Progenitor cell of endocrine pancreas (in vitro differentiated cells): ENCODE measurements around the gene IFT122. TPM values are rescaled to one million over a fixed set of nuclear protein-coding genes. Genes with fewer than 3 reads are reported as not detected.
"Not testable (repeated sequence)": the region's sequence is repeated elsewhere in the genome, so short reads cannot be mapped to it uniquely, and the experiment has no call there.

Experiments
- DNase-seq: peaks from one replicate; pipeline ENCODE4 v3.0.0; 2021; ENCODE audit warnings: low spot score; ENCODE audit not compliant: unreplicated experiment
- H3K27ac Mint-ChIP-seq: 2 replicates; pipeline ENCODE4 v1.8.0; 2021; ENCODE audit warnings: mild to moderate bottlenecking, moderate library complexity, mixed read lengths
- H3K27me3 Mint-ChIP-seq: 2 replicates; pipeline ENCODE4 v1.8.0; 2021; ENCODE audit warnings: mixed read lengths
- H3K36me3 Mint-ChIP-seq: 2 replicates; pipeline ENCODE4 v1.8.0; 2022; ENCODE audit warnings: mixed read lengths; ENCODE audit not compliant: insufficient read depth
- H3K4me1 Mint-ChIP-seq: 2 replicates; pipeline ENCODE4 v1.8.0; 2021; ENCODE audit warnings: low read depth, mixed read lengths
- H3K4me3 Mint-ChIP-seq: 2 replicates; pipeline ENCODE4 v1.8.0; 2021; ENCODE audit warnings: low read depth, mild to moderate bottlenecking, moderate library complexity, mixed read lengths
- H3K9me3 Mint-ChIP-seq: 2 replicates; pipeline ENCODE4 v1.8.0; 2021; ENCODE audit warnings: low read depth, mixed read lengths
- total RNA-seq: library from RNA; stranded (reverse); gene quantifications from 2 replicates; pipeline ENCODE4 v1.2.1, GENCODE V29; 2021
- TF ChIP-seq, protein P1 (sequence below): fragments of 200-600 bp; sonication (generic); IDR thresholded peaks from one replicate; pipeline ENCODE4 v1.5.0; 2021; ENCODE audit warnings: antibody characterized with exemption, mild to moderate bottlenecking; ENCODE audit not compliant: unreplicated experiment

IFT122 gene
- total RNA-seq, 1 donor from 2014 or later, result 75.6 TPM

DNA sequence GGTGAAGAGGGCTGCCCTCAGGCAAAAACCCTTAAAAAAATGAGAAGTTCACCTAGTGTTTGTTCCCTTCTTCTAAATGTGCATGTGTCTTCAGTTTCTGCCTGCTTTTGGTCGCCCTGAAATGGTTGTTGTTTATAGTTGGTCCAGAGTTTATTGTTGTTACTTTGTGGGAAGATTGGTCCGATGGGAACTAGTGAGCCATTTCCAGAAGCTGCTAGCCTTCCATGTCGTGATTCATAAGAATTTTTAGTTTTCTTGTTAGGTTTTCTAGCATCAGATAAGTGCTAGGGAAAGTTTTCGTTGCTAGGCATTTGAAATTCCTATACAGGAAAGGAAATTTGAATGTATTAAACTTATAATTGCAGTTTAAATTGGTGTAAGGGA lies 33.7 kb downstream of the IFT122 start:
- TF ChIP-seq, protein P1, sequence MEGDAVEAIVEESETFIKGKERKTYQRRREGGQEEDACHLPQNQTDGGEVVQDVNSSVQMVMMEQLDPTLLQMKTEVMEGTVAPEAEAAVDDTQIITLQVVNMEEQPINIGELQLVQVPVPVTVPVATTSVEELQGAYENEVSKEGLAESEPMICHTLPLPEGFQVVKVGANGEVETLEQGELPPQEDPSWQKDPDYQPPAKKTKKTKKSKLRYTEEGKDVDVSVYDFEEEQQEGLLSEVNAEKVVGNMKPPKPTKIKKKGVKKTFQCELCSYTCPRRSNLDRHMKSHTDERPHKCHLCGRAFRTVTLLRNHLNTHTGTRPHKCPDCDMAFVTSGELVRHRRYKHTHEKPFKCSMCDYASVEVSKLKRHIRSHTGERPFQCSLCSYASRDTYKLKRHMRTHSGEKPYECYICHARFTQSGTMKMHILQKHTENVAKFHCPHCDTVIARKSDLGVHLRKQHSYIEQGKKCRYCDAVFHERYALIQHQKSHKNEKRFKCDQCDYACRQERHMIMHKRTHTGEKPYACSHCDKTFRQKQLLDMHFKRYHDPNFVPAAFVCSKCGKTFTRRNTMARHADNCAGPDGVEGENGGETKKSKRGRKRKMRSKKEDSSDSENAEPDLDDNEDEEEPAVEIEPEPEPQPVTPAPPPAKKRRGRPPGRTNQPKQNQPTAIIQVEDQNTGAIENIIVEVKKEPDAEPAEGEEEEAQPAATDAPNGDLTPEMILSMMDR, result no peak
- no peak for DNase-seq
- no peaks in the 10 kb centered on the region for H3K9me3 Mint-ChIP-seq
- H3K27ac Mint-ChIP-seq, result no peak overlapping the region
- no peak overlapping the region for H3K4me3 Mint-ChIP-seq
- H3K36me3 Mint-ChIP-seq, result peaks cover 24% of the 10 kb centered on the region
- no peaks in the 10 kb centered on the region for H3K27me3 Mint-ChIP-seq
- no peaks in the 10 kb centered on the region for H3K4me1 Mint-ChIP-seq

DNA sequence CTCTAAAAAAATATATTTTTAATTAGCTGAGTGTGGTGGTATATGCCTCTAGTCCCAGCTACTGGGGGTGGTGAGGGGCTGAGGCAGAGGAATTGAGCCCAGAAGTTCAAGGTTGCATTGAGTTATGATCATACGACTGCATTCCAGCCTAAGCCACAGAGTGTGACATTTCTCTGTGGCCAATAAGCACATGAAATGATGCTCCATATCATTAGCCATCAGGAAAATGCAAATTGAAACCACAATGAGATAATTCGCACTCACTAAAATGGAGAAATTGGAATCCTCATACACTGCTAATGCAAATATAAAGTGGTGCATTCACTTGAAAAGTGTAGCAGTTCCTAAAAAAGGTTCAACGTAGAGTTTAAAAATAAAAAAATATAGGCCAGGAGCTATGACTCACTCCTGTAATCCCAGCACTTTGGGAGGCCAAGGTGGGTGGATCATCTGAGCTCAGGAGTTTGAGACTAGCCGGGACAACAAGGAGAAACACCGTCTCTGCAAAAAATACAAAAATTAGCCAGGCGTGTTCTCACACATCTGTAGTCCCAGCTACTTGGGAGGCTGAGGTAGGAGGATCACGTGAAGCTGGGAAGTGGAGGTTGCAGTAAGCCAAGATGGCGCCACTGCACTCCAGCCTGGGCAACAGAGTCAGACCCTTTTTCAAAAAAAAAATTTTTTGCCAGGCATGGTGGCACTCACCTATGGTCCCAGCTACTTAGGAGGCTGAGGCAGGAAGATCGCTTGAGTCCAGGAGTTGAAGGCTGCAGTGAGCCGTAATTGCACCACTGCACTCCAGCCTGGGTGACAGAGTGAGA lies 35.2 kb downstream of the IFT122 start:
- peaks cover 24% of the 10 kb centered on the region for H3K36me3 Mint-ChIP-seq
- H3K4me3 Mint-ChIP-seq, result no peak overlapping the region
- no peaks in the 10 kb centered on the region for H3K27me3 Mint-ChIP-seq
- H3K9me3 Mint-ChIP-seq, result no peaks in the 10 kb centered on the region
- H3K4me1 Mint-ChIP-seq, result no peaks in the 10 kb centered on the region
- TF ChIP-seq, protein P1, result no peak
- no peak overlapping the region for H3K27ac Mint-ChIP-seq
- DNase-seq, result no peak

DNA sequence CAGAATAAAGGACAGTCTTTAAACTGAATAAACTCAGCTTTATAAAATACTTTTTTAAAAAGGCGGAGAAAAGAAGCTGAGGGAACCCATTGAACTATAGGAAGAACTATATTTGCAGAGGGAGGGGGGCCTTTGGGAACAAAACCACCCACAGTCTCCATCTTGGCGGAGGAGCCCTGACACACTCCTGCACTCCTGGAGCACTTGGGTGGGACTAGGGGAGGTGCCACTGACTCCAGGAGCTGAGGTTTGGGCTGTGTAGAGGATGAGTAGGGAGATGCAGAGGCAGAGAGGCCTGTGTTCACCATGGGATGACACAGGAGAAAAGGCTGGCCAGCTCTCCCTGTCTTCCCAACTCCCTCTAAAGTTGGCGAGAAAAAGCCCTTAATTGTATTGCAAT lies 35.8 kb downstream of the IFT122 start:
- Mint-ChIP-seq H3K9me3 (no peaks in the 10 kb centered on the region), H3K4me3 (no peak overlapping the region), H3K27me3 (no peaks in the 10 kb centered on the region), H3K36me3 (peaks cover 25% of the 10 kb centered on the region), H3K27ac (no peak overlapping the region), H3K4me1 (no peaks in the 10 kb centered on the region)
- DNase-seq, result no peak
- TF ChIP-seq, protein P1, result no peak

DNA sequence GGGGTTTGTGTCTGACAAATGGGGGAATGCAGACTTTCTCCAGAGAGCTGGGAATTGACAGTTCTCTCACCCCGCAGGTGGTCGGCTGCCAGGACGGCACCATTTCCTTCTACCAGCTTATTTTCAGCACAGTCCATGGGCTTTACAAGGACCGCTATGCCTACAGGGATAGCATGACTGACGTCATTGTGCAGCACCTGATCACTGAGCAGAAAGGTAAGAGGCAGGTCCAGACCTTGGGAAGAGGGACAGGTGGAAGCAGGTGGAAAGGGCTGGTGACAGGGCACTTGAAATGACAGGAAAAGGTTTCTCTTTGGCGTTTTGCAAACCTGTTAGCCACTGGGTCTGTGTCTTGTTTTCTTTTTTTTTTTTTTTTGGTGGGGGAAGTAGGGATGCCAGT lies 36.6 kb downstream of the IFT122 start:
- DNase-seq, result no peak
- no peaks in the 10 kb centered on the region for H3K9me3 Mint-ChIP-seq
- TF ChIP-seq, protein P1, result no peak
- no peak overlapping the region for H3K4me3 Mint-ChIP-seq
- no peak overlapping the region for H3K27ac Mint-ChIP-seq
- H3K36me3 Mint-ChIP-seq, result peaks cover 24% of the 10 kb centered on the region
- H3K27me3 Mint-ChIP-seq, result no peaks in the 10 kb centered on the region
- no peaks in the 10 kb centered on the region for H3K4me1 Mint-ChIP-seq

DNA sequence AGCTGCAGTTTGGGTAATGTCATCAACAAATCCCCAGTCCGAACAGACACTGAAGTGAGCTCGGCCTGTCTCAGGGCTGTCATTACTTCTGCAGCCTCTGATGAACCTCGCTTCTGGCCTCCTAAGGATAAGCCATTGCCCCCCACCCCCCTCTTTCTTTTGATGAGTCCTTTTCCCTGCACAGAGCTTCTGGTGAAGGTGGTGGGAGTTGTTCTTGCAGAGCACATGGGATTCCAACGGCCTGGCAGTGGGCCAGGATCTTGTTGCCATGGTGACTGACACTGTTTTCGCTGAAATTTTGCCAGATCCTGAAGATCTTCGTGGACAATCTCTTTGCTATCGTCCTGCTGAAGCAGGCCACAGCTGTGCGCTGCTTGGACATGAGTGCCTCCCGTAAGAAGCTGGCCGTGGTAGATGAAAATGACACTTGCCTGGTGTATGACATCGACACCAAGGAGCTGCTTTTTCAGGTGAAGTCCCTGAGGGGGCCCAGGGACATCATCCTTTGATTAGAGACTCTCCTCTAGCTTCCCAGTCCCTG lies 41.3 kb downstream of the IFT122 start:
- H3K27ac Mint-ChIP-seq, DNase-seq, H3K27me3 Mint-ChIP-seq, H3K4me3 Mint-ChIP-seq, H3K9me3 Mint-ChIP-seq, H3K4me1 Mint-ChIP-seq: not testable (repeated sequence)
- peaks cover 22% of the 10 kb centered on the region for H3K36me3 Mint-ChIP-seq
